ENCODE measurements around the gene HOXA6.

GRCh38 chr7:27159266-27160144, 11.9 kb upstream of the HOXA6 start:
- TF ChIP-seq, protein P1, sequence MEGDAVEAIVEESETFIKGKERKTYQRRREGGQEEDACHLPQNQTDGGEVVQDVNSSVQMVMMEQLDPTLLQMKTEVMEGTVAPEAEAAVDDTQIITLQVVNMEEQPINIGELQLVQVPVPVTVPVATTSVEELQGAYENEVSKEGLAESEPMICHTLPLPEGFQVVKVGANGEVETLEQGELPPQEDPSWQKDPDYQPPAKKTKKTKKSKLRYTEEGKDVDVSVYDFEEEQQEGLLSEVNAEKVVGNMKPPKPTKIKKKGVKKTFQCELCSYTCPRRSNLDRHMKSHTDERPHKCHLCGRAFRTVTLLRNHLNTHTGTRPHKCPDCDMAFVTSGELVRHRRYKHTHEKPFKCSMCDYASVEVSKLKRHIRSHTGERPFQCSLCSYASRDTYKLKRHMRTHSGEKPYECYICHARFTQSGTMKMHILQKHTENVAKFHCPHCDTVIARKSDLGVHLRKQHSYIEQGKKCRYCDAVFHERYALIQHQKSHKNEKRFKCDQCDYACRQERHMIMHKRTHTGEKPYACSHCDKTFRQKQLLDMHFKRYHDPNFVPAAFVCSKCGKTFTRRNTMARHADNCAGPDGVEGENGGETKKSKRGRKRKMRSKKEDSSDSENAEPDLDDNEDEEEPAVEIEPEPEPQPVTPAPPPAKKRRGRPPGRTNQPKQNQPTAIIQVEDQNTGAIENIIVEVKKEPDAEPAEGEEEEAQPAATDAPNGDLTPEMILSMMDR (IDR thresholded peaks at IDR 0.05; ENCODE audit: poor library complexity, severe bottlenecking) = no peak
- TF ChIP-seq EZH2 (IDR thresholded peaks at IDR 0.05; ENCODE audit: borderline replicate concordance, insufficient read depth, low read length, poor library complexity, severe bottlenecking) = no peak

All from neural cell (in vitro differentiated cells).